HG03060 (cell line): Measurements from ENCODE around the gene IFNA1.
"Not testable (repeated sequence)": the region's sequence is repeated elsewhere in the genome, so short reads cannot be mapped to it uniquely, and the experiment has no call there.

ENCODE experiments used
- ATAC-seq: cut with Tn5 transposase; IDR thresholded peaks from one replicate; pipeline ENCODE4 v1.9.1; 2021; ENCODE audit warnings: low read depth, moderate number of reproducible peaks; ENCODE audit not compliant: unreplicated experiment

Gene IFNA1

GRCh38 chr9:21443849-21444625 is 3.8 kb downstream of the IFNA1 start:
- ATAC-seq = peak; percentile 96

- ATAC-seq = not testable (repeated sequence)
These were observed 9.1 kb downstream of the IFNA1 start for GRCh38 chr9:21449312-21449711.

GRCh38 chr9:21450733-21451394 is 10.6 kb downstream of the IFNA1 start:
- ATAC-seq = no peak

DNA sequence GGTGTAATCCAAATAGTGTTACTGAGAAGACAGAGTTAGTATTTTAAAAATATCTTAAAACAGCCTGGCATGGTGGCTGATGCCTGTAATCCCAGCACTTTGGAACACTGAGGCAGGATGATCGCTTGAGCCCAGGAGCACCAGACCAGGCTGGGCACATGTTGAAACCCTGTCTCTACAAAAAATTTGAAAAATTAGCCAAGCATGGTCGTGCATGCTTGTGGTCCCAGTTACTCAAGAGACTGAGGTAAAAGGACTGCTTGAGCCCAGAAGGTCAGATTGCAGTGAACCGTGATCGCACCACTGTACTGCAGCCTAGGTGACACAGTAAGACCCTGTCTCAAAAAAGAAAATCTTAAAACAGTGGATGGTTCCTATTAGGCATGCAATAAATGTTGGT is 12.4 kb downstream of the IFNA1 start:
- no peak for ATAC-seq

- no peak for ATAC-seq
These were observed 13.9 kb downstream of the IFNA1 start for GRCh38 chr9:21454149-21454548.

GRCh38 chr9:21455320-21455719 is 15.1 kb downstream of the IFNA1 start:
- ATAC-seq = peak; percentile 55

- no peak for ATAC-seq
These were observed 21.1 kb downstream of the IFNA1 start for GRCh38 chr9:21461377-21461776.

- ATAC-seq = no peak
These were observed 24.9 kb downstream of the IFNA1 start for GRCh38 chr9:21465138-21465537.

GRCh38 chr9:21465859-21466518 is 25.8 kb downstream of the IFNA1 start:
- ATAC-seq = no peak

GRCh38 chr9:21470126-21470525 is 29.9 kb downstream of the IFNA1 start:
- ATAC-seq = no peak

- no peak for ATAC-seq
These were observed 33.0 kb downstream of the IFNA1 start for GRCh38 chr9:21473236-21473635.

- ATAC-seq = no peak
These were observed 37.2 kb downstream of the IFNA1 start for GRCh38 chr9:21477466-21477865.

- no peak for ATAC-seq
These were observed 39.0 kb downstream of the IFNA1 start for GRCh38 chr9:21479152-21479702.

DNA sequence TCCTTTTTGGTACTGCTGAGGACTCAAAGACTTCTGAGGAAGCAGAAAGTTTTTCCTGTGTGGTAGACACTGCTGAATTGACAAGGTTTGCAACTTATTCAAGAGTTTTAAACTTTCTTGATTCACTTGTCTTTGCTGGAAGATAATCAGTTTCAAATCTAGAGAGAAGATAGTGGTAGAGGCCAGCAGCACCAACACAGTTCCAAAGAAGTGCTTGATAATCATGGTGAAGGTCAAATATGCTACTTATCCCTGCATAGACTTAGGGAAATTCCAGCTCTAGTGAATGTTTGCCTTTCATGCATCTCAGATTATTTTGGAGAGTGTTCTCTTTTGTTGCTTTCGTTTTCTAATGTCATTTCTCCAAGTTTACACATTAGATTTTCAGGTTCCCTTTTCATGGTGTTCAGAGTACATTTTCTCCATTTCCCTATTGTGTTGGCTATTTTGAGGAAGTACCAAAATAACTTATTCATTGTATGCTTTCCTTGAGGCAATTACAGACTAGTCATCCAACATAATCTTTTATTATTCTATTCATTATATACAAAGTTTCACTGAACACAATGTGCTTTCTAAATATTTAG is 41.3 kb downstream of the IFNA1 start:
- ATAC-seq = no peak

GRCh38 chr9:21482213-21482612 is 42.0 kb downstream of the IFNA1 start, which contains the start of gene IFNE:
Gene IFNE, minus strand, starts transcription at chr9:21482313. Its CDS starts 619 bp downstream, at chr9:21481694.
- ATAC-seq = no peak
